Measurements from ENCODE around the gene MAP1LC3C. TPM values are rescaled to one million over a fixed set of nuclear protein-coding genes. Genes with fewer than 3 reads are reported as not detected.

Gene MAP1LC3C
- polyA plus RNA-seq, 1 donor from 2014 or later: 0.50 TPM

- TF ChIP-seq MXI1 (conservative IDR thresholded peaks at IDR 0.05; ENCODE audit: poor library complexity, severe bottlenecking): no peak
- no peak for TF ChIP-seq RAD21 (conservative IDR thresholded peaks at IDR 0.05)
- no peak for TF ChIP-seq EP300 (conservative IDR thresholded peaks at IDR 0.05; ENCODE audit: poor library complexity, severe bottlenecking)
- no peak for TF ChIP-seq REST (IDR thresholded peaks at IDR 0.05; ENCODE audit: borderline replicate concordance)
- TF ChIP-seq EZH2 (IDR thresholded peaks at IDR 0.05; ENCODE audit: borderline replicate concordance, insufficient read depth, low read length, poor library complexity, severe bottlenecking): no peak
- no peak for TF ChIP-seq SMC3 (conservative IDR thresholded peaks at IDR 0.05; ENCODE audit: poor library complexity)
- no peak for TF ChIP-seq POLR2AphosphoS5 (IDR thresholded peaks at IDR 0.05)
- TF ChIP-seq CTCF (IDR thresholded peaks at IDR 0.05; ENCODE audit: poor library complexity, severe bottlenecking): no peak
- H4K20me1 ChIP-seq (ENCODE audit: insufficient read depth): no peaks in the 10 kb centered on the region
- H3K9ac ChIP-seq (ENCODE audit: low read length): no peak overlapping the region
- H3K4me3 ChIP-seq (ENCODE audit: low read length): no peak overlapping the region
- no peaks in the 10 kb centered on the region for H3K27me3 ChIP-seq (ENCODE audit: insufficient read depth, low read depth, low read length)
- no peaks in the 10 kb centered on the region for H3K9me3 ChIP-seq (ENCODE audit: low read length)
- no peaks in the 10 kb centered on the region for H3K79me2 ChIP-seq (replicated peaks; ENCODE audit: insufficient read depth, low read length)
- H3K36me3 ChIP-seq (ENCODE audit: insufficient read depth, low read length): no peaks in the 10 kb centered on the region
- no peak overlapping the region for H3K27ac ChIP-seq (ENCODE audit: low read length)
- H3K9me2 ChIP-seq (ENCODE audit: insufficient read depth, low read length): no peaks in the 10 kb centered on the region
- no peaks in the 10 kb centered on the region for H3F3A ChIP-seq (ENCODE audit: insufficient read depth, low read length, poor library complexity, severe bottlenecking)
- no peak overlapping the region for H2AFZ ChIP-seq (ENCODE audit: low read depth, low read length)
- no peak overlapping the region for H3K4me2 ChIP-seq (ENCODE audit: low read length)
These were observed 17.6 kb upstream of the MAP1LC3C start for GRCh38 chr1:242016479-242016878.

- Histone ChIP-seq H2AFZ (ENCODE audit: low read depth, low read length) (no peak overlapping the region), H3K27me3 (ENCODE audit: insufficient read depth, low read depth, low read length) (no peaks in the 10 kb centered on the region), H3K79me2 (replicated peaks; ENCODE audit: insufficient read depth, low read length) (no peaks in the 10 kb centered on the region), H3K9me2 (ENCODE audit: insufficient read depth, low read length) (no peaks in the 10 kb centered on the region), H3F3A (ENCODE audit: insufficient read depth, low read length, poor library complexity, severe bottlenecking) (no peaks in the 10 kb centered on the region), H3K27ac (ENCODE audit: low read length) (no peak overlapping the region), H3K4me3 (ENCODE audit: low read length) (no peak overlapping the region), H3K9me3 (ENCODE audit: low read length) (no peaks in the 10 kb centered on the region), H3K9ac (ENCODE audit: low read length) (no peak overlapping the region), H3K4me2 (ENCODE audit: low read length) (no peak overlapping the region), H4K20me1 (ENCODE audit: insufficient read depth) (no peaks in the 10 kb centered on the region), H3K36me3 (ENCODE audit: insufficient read depth, low read length) (no peaks in the 10 kb centered on the region)
- TF ChIP-seq POLR2AphosphoS5 (IDR thresholded peaks at IDR 0.05) (no peak), EP300 (conservative IDR thresholded peaks at IDR 0.05; ENCODE audit: poor library complexity, severe bottlenecking) (no peak), MXI1 (conservative IDR thresholded peaks at IDR 0.05; ENCODE audit: poor library complexity, severe bottlenecking) (no peak), CTCF (IDR thresholded peaks at IDR 0.05; ENCODE audit: poor library complexity, severe bottlenecking) (no peak), REST (IDR thresholded peaks at IDR 0.05; ENCODE audit: borderline replicate concordance) (no peak), EZH2 (IDR thresholded peaks at IDR 0.05; ENCODE audit: borderline replicate concordance, insufficient read depth, low read length, poor library complexity, severe bottlenecking) (no peak), RAD21 (conservative IDR thresholded peaks at IDR 0.05) (no peak), SMC3 (conservative IDR thresholded peaks at IDR 0.05; ENCODE audit: poor library complexity) (no peak), TAF1 (IDR thresholded peaks at IDR 0.05; ENCODE audit: low read depth) (no peak)
These were observed 13.2 kb upstream of the MAP1LC3C start for GRCh38 chr1:242011894-242012660.

All from neural cell (in vitro differentiated cells).